Naive thymus-derived CD4-positive, alpha-beta T cell (primary cell): Measurements from ENCODE around the gene RBFOX2. TPM values are rescaled to one million over a fixed set of nuclear protein-coding genes. Genes with fewer than 3 reads are reported as not detected.

Experiments used
- ATAC-seq: fragments of 150-1000 bp; cut with Tn5 transposase; 2 replicates; pipeline ENCODE4 v1.10.0; 2021; ENCODE audit warnings: mild to moderate bottlenecking, moderate library complexity
- CTCF ChIA-PET: fragments of 350-600 bp; sonication (Branson Sonifier 250); formaldehyde crosslinking; loops from one replicate; lab custom pipeline; 2021; ENCODE audit warnings: antibody characterized with exemption; lab: Charles Lee
- POLR2A ChIA-PET: fragments of 350-600 bp; sonication (Branson Sonifier 250); formaldehyde crosslinking; loops from one replicate; lab custom pipeline; 2021; ENCODE audit warnings: antibody characterized with exemption, inconsistent platforms; lab: Charles Lee
- DNase-seq, 9 donors: peaks; one replicate each; pipeline versions ENCODE4 v3.0.0 to v3.0.0-alpha.2; 2020 to 2022; ENCODE audit warnings: mixed read lengths in 1 of 9
- H3K27ac ChIP-seq: one replicate; pipeline ENCODE4 v1.7.0; 2013; ENCODE audit warnings: mild to moderate bottlenecking, low read depth, low read length, moderate library complexity
- H3K27me3 ChIP-seq, 2 donors: one replicate each; pipeline ENCODE4 v1.7.0; 2013; ENCODE audit warnings: low read length in 2 of 2, mild to moderate bottlenecking in 2 of 2, moderate library complexity in 2 of 2; ENCODE audit not compliant: control insufficient read depth in 2 of 2, insufficient read depth in 2 of 2
- H3K36me3 ChIP-seq, 3 experiments: 1 replicate in 2 of 3; 2 replicates in 1 of 3; pipeline ENCODE4 v1.7.0; 2013; ENCODE audit warnings: low read length in 3 of 3, mild to moderate bottlenecking in 3 of 3, moderate library complexity in 1 of 3; ENCODE audit not compliant: insufficient read depth in 3 of 3, control insufficient read depth in 2 of 3
- H3K4me1 ChIP-seq, 2 donors: one replicate each; pipeline ENCODE4 v1.7.0; 2013; ENCODE audit warnings: low read length in 2 of 2, mild to moderate bottlenecking in 2 of 2, moderate library complexity in 1 of 2; ENCODE audit not compliant: control insufficient read depth in 2 of 2, insufficient read depth in 2 of 2
- H3K4me3 ChIP-seq: 2 replicates; pipeline ENCODE4 v1.7.0; 2013; ENCODE audit warnings: mild to moderate bottlenecking, low read length
- H3K9me3 ChIP-seq, 3 experiments: 1 replicate in 2 of 3; 2 replicates in 1 of 3; pipeline ENCODE4 v1.7.0; 2013; ENCODE audit warnings: low read length in 3 of 3; ENCODE audit not compliant: control insufficient read depth in 2 of 3
- H3K27ac Mint-ChIP-seq, 9 donors: one replicate each; pipeline ENCODE4 v1.8.0; 2020 to 2022; ENCODE audit warnings: mixed read lengths in 9 of 9, mild to moderate bottlenecking in 8 of 9, moderate library complexity in 5 of 9, inconsistent platforms in 2 of 9
- H3K27me3 Mint-ChIP-seq, 5 donors: one replicate each; pipeline ENCODE4 v1.8.0; 2021 to 2022; ENCODE audit warnings: mixed read lengths in 5 of 5, mild to moderate bottlenecking in 1 of 5
- H3K36me3 Mint-ChIP-seq, 5 donors: one replicate each; pipeline ENCODE4 v1.8.0; 2020 to 2022; ENCODE audit warnings: mixed read lengths in 5 of 5, mild to moderate bottlenecking in 3 of 5, inconsistent platforms in 1 of 5
- H3K4me1 Mint-ChIP-seq, 7 donors: one replicate each; pipeline ENCODE4 v1.8.0; 2020 to 2022; ENCODE audit warnings: mixed read lengths in 7 of 7, mild to moderate bottlenecking in 3 of 7, inconsistent platforms in 1 of 7
- H3K4me3 Mint-ChIP-seq, 10 donors: one replicate each; pipeline ENCODE4 v1.8.0; 2020 to 2022; ENCODE audit warnings: mild to moderate bottlenecking in 10 of 10, mixed read lengths in 10 of 10, moderate library complexity in 6 of 10, inconsistent platforms in 2 of 10
- H3K9me3 Mint-ChIP-seq, 11 donors: one replicate each; pipeline ENCODE4 v1.8.0; 2020 to 2022; ENCODE audit warnings: mixed read lengths in 11 of 11, mild to moderate bottlenecking in 4 of 11, inconsistent platforms in 1 of 11, moderate library complexity in 1 of 11
- intact Hi-C, 2 donors: fragments of 100-400 bp; cut with micrococcal nuclease; formaldehyde crosslinking; loops; one replicate each; pipeline ENCODE4 v1.15.1; 2023
- polyA plus RNA-seq, 2 donors: library from polyadenylated mRNA; unstranded; fragments of 300-500 nt; fragmentation: Illumina TruSeq; gene quantifications; one replicate each; pipeline ENCODE4 v1.2.3, GENCODE V29; 2021
- total RNA-seq, 6 experiments: library from RNA in 5 of 6; stranded (reverse) in 5 of 6; gene quantifications; 1 replicate in 5 of 6; 2 replicates in 1 of 6; pipeline ENCODE4 v1.2.3 and lab custom pipeline; 2021 to 2026

The RBFOX2 gene
- total and polyA plus RNA-seq, 7 experiments from 2014 or later: 0.39 to 1.7 (median 1.1) TPM

DNA sequence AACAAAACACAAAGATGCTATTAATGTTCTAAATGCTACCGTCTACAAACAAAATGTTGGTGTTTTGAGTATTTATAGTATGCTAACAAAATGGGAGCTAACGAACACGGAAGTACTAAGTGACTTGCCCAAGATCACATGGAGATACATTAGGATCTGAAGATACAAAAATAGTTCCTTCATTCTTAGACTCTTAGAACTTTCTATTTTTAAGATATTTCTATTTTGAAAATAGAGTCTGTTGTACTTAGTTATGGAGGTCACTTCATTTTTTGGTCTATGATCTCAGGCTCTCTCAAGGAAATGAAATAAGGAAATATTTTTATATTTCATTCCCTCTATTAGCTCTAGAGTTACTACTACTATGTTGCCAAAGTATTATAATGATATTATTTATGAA is 246.7 kb downstream of the RBFOX2 start:
- Histone ChIP-seq H3K27me3 (no peaks in the 10 kb centered on the region), H3K4me3 (no peak overlapping the region), H3K9me3 (no peaks in the 10 kb centered on the region), H3K36me3 (no peaks in the 10 kb centered on the region), H3K27ac (no peak overlapping the region), H3K4me1 (no peaks in the 10 kb centered on the region)
- peaks cover 0 to 12% (median 0%) of the 10 kb centered on the region in 5 donors for H3K27me3 Mint-ChIP-seq
- peaks cover 0 to 8% (median 0%) of the 10 kb centered on the region in 5 donors for H3K36me3 Mint-ChIP-seq
- no peaks in the 10 kb centered on the region for H3K4me1 Mint-ChIP-seq
- no peak overlapping the region for H3K4me3 Mint-ChIP-seq
- DNase-seq: no peak
- intact Hi-C loops: no loop called here
- POLR2A ChIA-PET: no interaction called here
- H3K9me3 Mint-ChIP-seq: no peaks in the 10 kb centered on the region
- no peak overlapping the region for H3K27ac Mint-ChIP-seq
- ATAC-seq: no peak
- CTCF ChIA-PET: no interaction called here

- peaks cover 0 to 4% (median 0%) of the 10 kb centered on the region in 5 donors for H3K36me3 Mint-ChIP-seq
- POLR2A ChIA-PET: no interaction called here
- intact Hi-C loops: no loop called here
Measured at GRCh38 chr22:35777335-35777975, 251.2 kb downstream of the RBFOX2 start.

GRCh38 chr22:35775339-35775738 is 253.3 kb downstream of the RBFOX2 start:
- ATAC-seq: no peak
- ChIA-PET CTCF (no interaction called here), POLR2A (no interaction called here)
- no peaks in the 10 kb centered on the region for H3K4me1 Mint-ChIP-seq
- intact Hi-C loops: no loop called here
- no peaks in the 10 kb centered on the region for H3K9me3 Mint-ChIP-seq
- Histone ChIP-seq H3K36me3 (no peaks in the 10 kb centered on the region), H3K27ac (no peak overlapping the region), H3K4me1 (no peaks in the 10 kb centered on the region), H3K27me3 (no peaks in the 10 kb centered on the region), H3K4me3 (no peak overlapping the region), H3K9me3 (no peaks in the 10 kb centered on the region)
- H3K36me3 Mint-ChIP-seq: no peaks in the 10 kb centered on the region
- no peak overlapping the region for H3K4me3 Mint-ChIP-seq
- H3K27ac Mint-ChIP-seq: no peak overlapping the region
- peaks cover 0 to 17% (median 0%) of the 10 kb centered on the region in 5 donors for H3K27me3 Mint-ChIP-seq
- no peak for DNase-seq

More at GRCh38 chr22:35777335-35777975, 251.2 kb downstream of the RBFOX2 start:
- H3K4me1 ChIP-seq: no peaks in the 10 kb centered on the region
- no peaks in the 10 kb centered on the region for H3K9me3 Mint-ChIP-seq
- no peaks in the 10 kb centered on the region for H3K27me3 ChIP-seq
- no peaks in the 10 kb centered on the region for H3K36me3 ChIP-seq
- no peaks in the 10 kb centered on the region for H3K4me1 Mint-ChIP-seq
- peaks cover 0 to 17% (median 0%) of the 10 kb centered on the region in 5 donors for H3K27me3 Mint-ChIP-seq
- H3K27ac Mint-ChIP-seq: no peak overlapping the region
- H3K9me3 ChIP-seq: no peaks in the 10 kb centered on the region
- DNase-seq: no peak
- CTCF ChIA-PET: no interaction called here
- no peak overlapping the region for H3K4me3 Mint-ChIP-seq
- no peak overlapping the region for H3K27ac ChIP-seq
- H3K4me3 ChIP-seq: no peak overlapping the region
- no peak for ATAC-seq

GRCh38 chr22:35769974-35770373 is 258.6 kb downstream of the RBFOX2 start:
- H3K4me1 ChIP-seq: no peaks in the 10 kb centered on the region
- no peaks in the 10 kb centered on the region for H3K9me3 ChIP-seq
- Mint-ChIP-seq H3K27me3 (peaks cover 0 to 21% (median 0%) of the 10 kb centered on the region in 5 donors), H3K4me3 (no peak overlapping the region), H3K27ac (no peak overlapping the region), H3K9me3 (no peaks in the 10 kb centered on the region), H3K36me3 (no peaks in the 10 kb centered on the region), H3K4me1 (peaks cover 0 to 1% (median 0%) of the 10 kb centered on the region in 7 donors)
- no peak for DNase-seq
- POLR2A ChIA-PET: no interaction called here
- no peaks in the 10 kb centered on the region for H3K27me3 ChIP-seq
- intact Hi-C loops: no loop called here
- no peak overlapping the region for H3K27ac ChIP-seq
- no peak for ATAC-seq
- CTCF ChIA-PET: interaction anchor here (1.0 kb wide), 1 partner anchor 151 kb away, joined by 3 read pairs; no protein-coding TSS in a partner anchor
- H3K4me3 ChIP-seq: no peak overlapping the region
- no peaks in the 10 kb centered on the region for H3K36me3 ChIP-seq

- H3K27ac Mint-ChIP-seq: no peak overlapping the region
- CTCF ChIA-PET: no interaction called here
- no peak for ATAC-seq
- Histone ChIP-seq H3K4me3 (no peak overlapping the region), H3K36me3 (no peaks in the 10 kb centered on the region), H3K27ac (no peak overlapping the region), H3K9me3 (no peaks in the 10 kb centered on the region), H3K27me3 (no peaks in the 10 kb centered on the region), H3K4me1 (no peaks in the 10 kb centered on the region)
- intact Hi-C loops: no loop called here
- H3K9me3 Mint-ChIP-seq: no peaks in the 10 kb centered on the region
- POLR2A ChIA-PET: no interaction called here
- H3K27me3 Mint-ChIP-seq: peaks cover 0 to 23% (median 0%) of the 10 kb centered on the region in 5 donors
- DNase-seq: no peak
- H3K36me3 Mint-ChIP-seq: no peaks in the 10 kb centered on the region
- peaks cover 0 to 1% (median 0%) of the 10 kb centered on the region in 7 donors for H3K4me1 Mint-ChIP-seq
- no peak overlapping the region for H3K4me3 Mint-ChIP-seq
Measured at GRCh38 chr22:35766654-35767580, 261.7 kb downstream of the RBFOX2 start.

GRCh38 chr22:35761037-35761436 is 267.6 kb downstream of the RBFOX2 start:
- no peaks in the 10 kb centered on the region for H3K4me1 ChIP-seq
- DNase-seq (no peak), ATAC-seq (no peak)
- ChIA-PET POLR2A (no interaction called here), CTCF (no interaction called here)
- H3K9me3 Mint-ChIP-seq: no peaks in the 10 kb centered on the region
- intact Hi-C loops: no loop called here
- no peaks in the 10 kb centered on the region for H3K9me3 ChIP-seq
- no peak overlapping the region for H3K27ac Mint-ChIP-seq
- H3K36me3 Mint-ChIP-seq: peaks cover 0 to 3% (median 0%) of the 10 kb centered on the region in 5 donors
- peaks cover 0 to 8% (median 0%) of the 10 kb centered on the region in 5 donors for H3K27me3 Mint-ChIP-seq
- no peak overlapping the region for H3K4me3 Mint-ChIP-seq
- H3K4me3 ChIP-seq: no peak overlapping the region
- no peaks in the 10 kb centered on the region for H3K27me3 ChIP-seq
- no peaks in the 10 kb centered on the region for H3K36me3 ChIP-seq
- no peak overlapping the region for H3K27ac ChIP-seq
- H3K4me1 Mint-ChIP-seq: no peaks in the 10 kb centered on the region
